HG02943 (cell line): Measurements from ENCODE around the gene IRX4.
"Not testable (repeated sequence)": the region's sequence is repeated elsewhere in the genome, so short reads cannot be mapped to it uniquely, and the experiment has no call there.

ENCODE experiments used
- ATAC-seq: cut with Tn5 transposase; IDR thresholded peaks from one replicate; pipeline ENCODE4 v1.9.1; 2021; ENCODE audit warnings: mild to moderate bottlenecking, low read depth, moderate library complexity; ENCODE audit not compliant: unreplicated experiment

IRX4 gene

GRCh38 chr5:1880377-1881025, 2.2 kb downstream of the IRX4 start:
- no peak for ATAC-seq

GRCh38 chr5:1879292-1880263, 3.1 kb downstream of the IRX4 start:
- no peak for ATAC-seq

GRCh38 chr5:1878050-1878849, 4.5 kb downstream of the IRX4 start:
- no peak for ATAC-seq

GRCh38 chr5:1877103-1878049, 5.3 kb downstream of the IRX4 start:
- ATAC-seq: no peak

DNA sequence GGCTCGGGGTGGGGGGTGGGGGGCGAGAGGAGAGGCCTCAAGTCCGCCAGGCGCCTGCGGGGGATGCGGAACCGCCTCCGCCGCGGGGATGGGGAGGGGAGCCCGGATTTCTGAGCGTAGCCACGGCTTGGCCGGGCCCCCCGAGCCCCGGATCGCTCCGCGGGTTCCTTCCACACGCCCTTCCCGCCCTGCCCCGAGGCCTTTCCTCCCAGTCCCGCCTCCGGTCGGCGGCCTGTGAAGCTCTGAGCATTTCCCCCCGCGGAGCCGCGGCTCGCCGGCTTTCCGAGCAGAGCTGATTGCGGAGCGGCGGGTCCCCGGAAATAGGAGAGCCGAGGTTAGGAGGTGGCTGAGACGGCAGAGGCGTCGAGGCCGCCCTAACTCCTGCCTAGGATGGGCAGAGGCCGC, 6.1 kb downstream of the IRX4 start:
- ATAC-seq: no peak

DNA sequence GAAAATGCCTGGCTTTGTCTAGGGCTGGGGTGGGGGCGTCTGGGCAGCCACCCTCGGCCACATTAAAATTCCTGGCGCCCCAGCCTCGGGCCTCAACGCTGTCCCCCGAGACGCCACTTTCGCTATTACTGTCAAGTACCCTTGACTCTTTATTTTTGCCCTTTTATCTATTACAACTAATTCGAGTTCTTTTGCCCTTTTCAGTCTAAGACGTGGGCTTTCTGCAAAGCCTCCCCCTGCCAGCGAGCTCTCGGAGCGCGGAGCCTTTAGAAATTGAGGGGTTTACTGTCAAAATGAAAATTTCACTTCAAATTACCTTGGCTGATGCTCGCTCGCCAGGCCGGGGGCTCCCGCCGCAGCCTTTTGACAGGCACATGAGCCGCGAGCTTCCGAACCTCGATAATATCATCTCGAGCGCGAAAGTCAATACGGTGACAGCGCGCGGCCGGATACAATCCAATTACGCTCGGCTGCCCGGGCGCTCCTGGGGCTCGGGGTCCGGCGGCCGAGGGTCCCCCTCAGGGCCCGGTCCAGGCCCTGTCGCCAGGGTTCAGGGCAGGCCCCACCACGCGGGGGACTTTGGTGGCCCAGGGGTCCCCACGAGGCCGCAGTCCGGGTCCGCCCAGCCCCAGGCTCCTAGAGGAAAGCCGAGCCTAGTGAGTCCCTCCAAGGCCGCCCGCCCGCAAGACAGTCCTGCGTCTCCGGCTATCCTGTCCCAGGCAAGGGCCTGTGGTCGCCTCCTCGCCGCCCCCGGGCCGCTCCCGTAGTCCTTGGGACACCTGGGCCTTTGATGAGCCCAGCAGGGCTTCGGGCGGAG, 6.7 kb downstream of the IRX4 start:
- no peak for ATAC-seq

GRCh38 chr5:1875281-1875842, 7.4 kb downstream of the IRX4 start:
- ATAC-seq: no peak

GRCh38 chr5:1874771-1875220, 7.9 kb downstream of the IRX4 start:
- no peak for ATAC-seq

GRCh38 chr5:1874348-1874747, 8.4 kb downstream of the IRX4 start:
- no peak for ATAC-seq

- no peak for ATAC-seq
Observed at GRCh38 chr5:1873243-1873959, 9.3 kb downstream of the IRX4 start.

GRCh38 chr5:1871441-1871840, 11.3 kb downstream of the IRX4 start:
- no peak for ATAC-seq

DNA sequence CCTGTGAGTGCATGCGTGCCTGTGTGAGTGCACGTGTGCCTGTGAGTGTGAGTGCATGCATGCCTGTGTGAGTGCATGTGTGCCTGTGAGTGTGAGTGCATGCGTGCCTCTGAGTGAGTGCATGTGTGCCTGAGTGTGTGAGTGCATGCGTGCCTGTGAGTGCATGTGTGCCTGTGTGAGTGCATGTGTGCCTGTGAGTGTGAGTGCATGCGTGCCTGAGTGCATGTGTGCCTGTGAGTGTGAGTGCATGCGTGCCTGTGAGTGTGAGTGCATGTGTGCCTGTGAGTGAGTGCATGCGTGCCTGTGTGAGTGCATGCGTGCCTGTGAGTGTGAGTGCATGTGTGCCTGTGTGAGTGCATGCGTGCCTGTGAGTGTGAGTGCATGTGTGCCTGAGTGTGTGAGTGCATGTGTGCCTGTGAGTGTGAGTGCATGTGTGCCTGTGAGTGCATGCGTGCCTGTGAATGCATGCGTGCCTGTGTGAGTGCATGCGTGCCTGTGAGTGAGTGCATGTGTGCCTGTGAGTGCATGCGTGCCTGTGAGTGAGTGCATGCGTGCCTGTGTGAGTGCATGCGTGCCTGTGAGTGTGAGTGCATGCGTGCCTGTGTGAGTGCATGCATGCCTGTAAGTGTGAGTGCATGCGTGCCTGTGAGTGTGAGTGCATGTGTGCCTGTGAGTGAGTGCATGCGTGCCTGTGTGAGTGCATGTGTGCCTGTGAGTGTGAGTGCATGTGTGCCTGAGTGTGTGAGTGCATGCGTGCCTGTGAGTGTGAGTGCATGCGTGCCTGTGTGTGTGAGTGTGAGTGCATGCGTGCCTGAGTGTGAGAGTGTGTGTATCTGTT, 12.1 kb downstream of the IRX4 start:
- not testable (repeated sequence) for ATAC-seq

- no peak for ATAC-seq
Observed at GRCh38 chr5:1868886-1869475, 13.7 kb downstream of the IRX4 start.

- ATAC-seq: no peak
Observed at GRCh38 chr5:1867815-1868143, 14.9 kb downstream of the IRX4 start.

- ATAC-seq: no peak
Observed at GRCh38 chr5:1867114-1867814, 15.5 kb downstream of the IRX4 start.

GRCh38 chr5:1865948-1866347, 16.8 kb downstream of the IRX4 start:
- ATAC-seq: no peak
